Caco-2 (cell line): ENCODE measurements around the gene ETV6. TPM values are rescaled to one million over a fixed set of nuclear protein-coding genes. Genes with fewer than 3 reads are reported as not detected.

Experiments
- BruUV-seq: library from RNA; stranded (reverse); fragments of 400-500 nt; replicated peaks from 2 replicates; lab custom pipeline; 2021; lab: Mats Ljungman, UMichigan
- CTCF ChIA-PET: fragments of 300-600 bp; sonication (Branson Sonifier 250); formaldehyde crosslinking; loops from one replicate; lab custom pipeline; 2022; ENCODE audit warnings: antibody characterized with exemption; lab: Charles Lee
- POLR2A ChIA-PET: fragments of 300-600 bp; sonication (Branson Sonifier 250); formaldehyde crosslinking; loops from one replicate; lab custom pipeline; 2022; ENCODE audit warnings: antibody characterized with exemption; lab: Charles Lee
- DNase-seq, 2 experiments: peaks; one replicate each; pipeline versions ENCODE4 v3.0.0 to v3.0.0-alpha.2; 2020 to 2022
- H3K27me3 ChIP-seq: replicated peaks from 2 replicates; pipeline ENCODE4 v1.6.0; 2011; ENCODE audit warnings: low read length; ENCODE audit not compliant: control insufficient read depth, insufficient read depth
- H3K36me3 ChIP-seq: 2 replicates; pipeline ENCODE4 v1.5.1; 2011; ENCODE audit warnings: low read length; ENCODE audit not compliant: control insufficient read depth, insufficient read depth
- H3K4me1 ChIP-seq: fragments of 250-450 bp; sonication (Bioruptor Pico); 2 replicates; pipeline ENCODE4 v1.5.1; 2020; ENCODE audit warnings: mild to moderate bottlenecking
- H3K4me3 ChIP-seq: 2 replicates; pipeline ENCODE4 v1.5.1; 2011; ENCODE audit warnings: low read depth, mild to moderate bottlenecking, control low read depth, low read length
- H3K9me3 ChIP-seq: fragments of 250-450 bp; sonication (Bioruptor Pico); 2 replicates; pipeline ENCODE4 v1.5.1; 2020; ENCODE audit warnings: mild to moderate bottlenecking, moderate library complexity
- H3K27ac Mint-ChIP-seq: one replicate; pipeline ENCODE4 v1.8.0; 2022; ENCODE audit warnings: mixed read lengths; ENCODE audit not compliant: unreplicated experiment
- H3K27me3 Mint-ChIP-seq: one replicate; pipeline ENCODE4 v1.8.0; 2022; ENCODE audit warnings: mixed read lengths; ENCODE audit not compliant: insufficient read depth, unreplicated experiment
- H3K36me3 Mint-ChIP-seq: one replicate; pipeline ENCODE4 v1.8.0; 2022; ENCODE audit warnings: mild to moderate bottlenecking, mixed read lengths; ENCODE audit not compliant: insufficient read depth, unreplicated experiment
- H3K4me1 Mint-ChIP-seq: one replicate; pipeline ENCODE4 v1.8.0; 2022; ENCODE audit warnings: low read depth, mixed read lengths; ENCODE audit not compliant: unreplicated experiment
- H3K4me3 Mint-ChIP-seq: one replicate; pipeline ENCODE4 v1.8.0; 2022; ENCODE audit warnings: mild to moderate bottlenecking, moderate library complexity, mixed read lengths; ENCODE audit not compliant: unreplicated experiment
- H3K9me3 Mint-ChIP-seq: one replicate; pipeline ENCODE4 v1.8.0; 2022; ENCODE audit warnings: mixed read lengths; ENCODE audit not compliant: unreplicated experiment
- intact Hi-C: fragments of 100-400 bp; cut with micrococcal nuclease; formaldehyde crosslinking; loops from one replicate; pipeline ENCODE4 v1.10.0; 2022; ENCODE audit not compliant: unreplicated experiment
- total RNA-seq: library from RNA; stranded (reverse); gene quantifications from 2 replicates; pipeline ENCODE4 v1.2.3, GENCODE V29; 2022
- TF ChIP-seq, protein P1 (sequence below), 2 experiments: fragments of 200-600 bp in 1 of 2; IDR thresholded peaks; 1 replicate in 1 of 2; 2 replicates in 1 of 2; pipeline versions ENCODE4 v1.5.1 to v1.8.0; 2011 to 2022; ENCODE audit warnings: antibody characterized with exemption in 1 of 2, control low read depth in 1 of 2, inconsistent platforms in 1 of 2, low read depth in 1 of 2, low read length in 1 of 2, mild to moderate bottlenecking in 1 of 2, moderate library complexity in 1 of 2; ENCODE audit not compliant: insufficient read depth in 1 of 2, severe bottlenecking in 1 of 2, unreplicated experiment in 1 of 2

ETV6 gene
- total RNA-seq, 1 experiment from 2014 or later = 15.6 TPM

DNA sequence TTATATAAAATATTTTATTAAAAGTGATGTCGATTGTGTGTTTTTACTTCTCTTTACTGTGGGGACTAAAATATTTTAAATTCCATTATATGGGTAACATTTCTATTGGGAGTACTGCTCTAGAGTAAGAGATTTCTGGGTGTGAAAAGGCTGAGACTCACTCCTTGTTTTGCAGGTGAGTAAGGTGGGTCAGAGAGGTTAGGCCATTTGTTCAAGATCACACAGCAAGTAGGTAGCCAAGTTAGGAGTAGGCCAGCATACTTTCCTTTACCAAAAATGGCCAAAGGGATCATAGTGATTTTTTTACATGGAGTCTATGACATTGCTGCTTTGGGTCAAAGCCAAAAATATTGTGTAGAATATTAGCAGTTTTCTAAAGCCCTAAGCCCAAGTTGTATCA is 138.0 kb downstream of the ETV6 start:
- Mint-ChIP-seq H3K9me3 (peaks cover 18% of the 10 kb centered on the region), H3K27me3 (no peaks in the 10 kb centered on the region), H3K36me3 (no peaks in the 10 kb centered on the region), H3K4me1 (no peaks in the 10 kb centered on the region), H3K27ac (no peak overlapping the region), H3K4me3 (no peak overlapping the region)
- Histone ChIP-seq H3K4me1 (no peaks in the 10 kb centered on the region), H3K27me3 (no peaks in the 10 kb centered on the region), H3K36me3 (no peaks in the 10 kb centered on the region), H3K9me3 (no peaks in the 10 kb centered on the region), H3K4me3 (no peak overlapping the region)
- no TSS peak for BruUV-seq
- ChIA-PET POLR2A (no interaction called here), CTCF (no interaction called here)
- TF ChIP-seq, protein P1, sequence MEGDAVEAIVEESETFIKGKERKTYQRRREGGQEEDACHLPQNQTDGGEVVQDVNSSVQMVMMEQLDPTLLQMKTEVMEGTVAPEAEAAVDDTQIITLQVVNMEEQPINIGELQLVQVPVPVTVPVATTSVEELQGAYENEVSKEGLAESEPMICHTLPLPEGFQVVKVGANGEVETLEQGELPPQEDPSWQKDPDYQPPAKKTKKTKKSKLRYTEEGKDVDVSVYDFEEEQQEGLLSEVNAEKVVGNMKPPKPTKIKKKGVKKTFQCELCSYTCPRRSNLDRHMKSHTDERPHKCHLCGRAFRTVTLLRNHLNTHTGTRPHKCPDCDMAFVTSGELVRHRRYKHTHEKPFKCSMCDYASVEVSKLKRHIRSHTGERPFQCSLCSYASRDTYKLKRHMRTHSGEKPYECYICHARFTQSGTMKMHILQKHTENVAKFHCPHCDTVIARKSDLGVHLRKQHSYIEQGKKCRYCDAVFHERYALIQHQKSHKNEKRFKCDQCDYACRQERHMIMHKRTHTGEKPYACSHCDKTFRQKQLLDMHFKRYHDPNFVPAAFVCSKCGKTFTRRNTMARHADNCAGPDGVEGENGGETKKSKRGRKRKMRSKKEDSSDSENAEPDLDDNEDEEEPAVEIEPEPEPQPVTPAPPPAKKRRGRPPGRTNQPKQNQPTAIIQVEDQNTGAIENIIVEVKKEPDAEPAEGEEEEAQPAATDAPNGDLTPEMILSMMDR (IDR thresholded peaks at IDR 0.05; ENCODE audit: insufficient read depth in 1 of 2, low read depth in 1 of 2, low read length in 1 of 2, severe bottlenecking in 1 of 2, unreplicated experiment in 1 of 2) = no peak
- intact Hi-C loops = no loop called here
- DNase-seq = no peak

- no peak overlapping the region for H3K4me3 ChIP-seq
- no peaks in the 10 kb centered on the region for H3K4me1 ChIP-seq
- H3K36me3 ChIP-seq = no peaks in the 10 kb centered on the region
- no TSS peak for BruUV-seq
- H3K27ac Mint-ChIP-seq = no peak overlapping the region
- ChIA-PET CTCF (no interaction called here), POLR2A (no interaction called here)
- no peaks in the 10 kb centered on the region for H3K9me3 ChIP-seq
- no peaks in the 10 kb centered on the region for H3K4me1 Mint-ChIP-seq
- peaks cover 18% of the 10 kb centered on the region for H3K9me3 Mint-ChIP-seq
- no peaks in the 10 kb centered on the region for H3K27me3 ChIP-seq
- intact Hi-C loops = no loop called here
- no peaks in the 10 kb centered on the region for H3K36me3 Mint-ChIP-seq
- H3K27me3 Mint-ChIP-seq = no peaks in the 10 kb centered on the region
- no peak for DNase-seq
- TF ChIP-seq, protein P1 (IDR thresholded peaks at IDR 0.05; ENCODE audit: insufficient read depth in 1 of 2, low read depth in 1 of 2, low read length in 1 of 2, severe bottlenecking in 1 of 2, unreplicated experiment in 1 of 2) = no peak
- no peak overlapping the region for H3K4me3 Mint-ChIP-seq
Measured at GRCh38 chr12:11787933-11788849, 138.7 kb downstream of the ETV6 start.

- Histone ChIP-seq H3K4me1 (peaks cover 50% of the 10 kb centered on the region), H3K9me3 (peaks cover 7% of the 10 kb centered on the region), H3K27me3 (no peaks in the 10 kb centered on the region), H3K4me3 (no peak overlapping the region), H3K36me3 (no peaks in the 10 kb centered on the region)
- ChIA-PET POLR2A (no interaction called here), CTCF (no interaction called here)
- Mint-ChIP-seq H3K27ac (no peak overlapping the region), H3K27me3 (no peaks in the 10 kb centered on the region), H3K4me1 (peaks cover 53% of the 10 kb centered on the region), H3K9me3 (peaks cover 34% of the 10 kb centered on the region), H3K4me3 (no peak overlapping the region), H3K36me3 (no peaks in the 10 kb centered on the region)
- BruUV-seq = no TSS peak
- no peak for DNase-seq
- TF ChIP-seq, protein P1 (IDR thresholded peaks at IDR 0.05; ENCODE audit: insufficient read depth in 1 of 2, low read depth in 1 of 2, low read length in 1 of 2, severe bottlenecking in 1 of 2, unreplicated experiment in 1 of 2) = no peak
- intact Hi-C loops = loop anchor here (10.0 kb wide), 1 partner anchor 241 kb away; no protein-coding TSS in a partner anchor
Measured at GRCh38 chr12:11793921-11794710, 144.6 kb downstream of the ETV6 start.
